T-helper 1 cell (primary cell): Measurements from ENCODE around the gene NOP16.
"Not testable (repeated sequence)": the region's sequence is repeated elsewhere in the genome, so short reads cannot be mapped to it uniquely, and the experiment has no call there.

Experiments used
- DNase-seq, 5 donors: peaks; one replicate each; pipeline ENCODE4 v3.0.0-alpha.2; 2012 to 2020

NOP16 gene

DNA sequence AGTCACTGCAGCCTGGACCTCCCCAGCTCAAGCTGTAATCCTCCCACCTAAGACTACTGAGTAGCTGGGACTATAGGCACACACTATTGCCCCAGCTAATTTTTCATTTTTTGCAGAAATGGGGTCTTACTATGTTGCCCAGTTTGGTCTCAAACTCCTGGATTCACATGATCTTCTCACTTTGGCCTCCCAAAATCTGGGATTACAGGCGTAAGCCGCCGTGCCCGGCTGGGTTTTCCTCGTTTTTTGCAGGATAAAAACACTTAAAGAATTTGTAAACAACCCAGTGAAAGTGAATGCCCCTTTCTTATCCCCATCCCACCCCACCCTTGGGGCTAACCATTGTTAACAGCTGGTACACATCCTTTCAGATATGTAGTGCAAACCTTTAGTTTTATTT is 20.2 kb upstream of the NOP16 start:
- DNase-seq, result no peak

GRCh38 chr5:176408252-176408573 is 19.8 kb upstream of the NOP16 start:
- not testable (repeated sequence) for DNase-seq

DNA sequence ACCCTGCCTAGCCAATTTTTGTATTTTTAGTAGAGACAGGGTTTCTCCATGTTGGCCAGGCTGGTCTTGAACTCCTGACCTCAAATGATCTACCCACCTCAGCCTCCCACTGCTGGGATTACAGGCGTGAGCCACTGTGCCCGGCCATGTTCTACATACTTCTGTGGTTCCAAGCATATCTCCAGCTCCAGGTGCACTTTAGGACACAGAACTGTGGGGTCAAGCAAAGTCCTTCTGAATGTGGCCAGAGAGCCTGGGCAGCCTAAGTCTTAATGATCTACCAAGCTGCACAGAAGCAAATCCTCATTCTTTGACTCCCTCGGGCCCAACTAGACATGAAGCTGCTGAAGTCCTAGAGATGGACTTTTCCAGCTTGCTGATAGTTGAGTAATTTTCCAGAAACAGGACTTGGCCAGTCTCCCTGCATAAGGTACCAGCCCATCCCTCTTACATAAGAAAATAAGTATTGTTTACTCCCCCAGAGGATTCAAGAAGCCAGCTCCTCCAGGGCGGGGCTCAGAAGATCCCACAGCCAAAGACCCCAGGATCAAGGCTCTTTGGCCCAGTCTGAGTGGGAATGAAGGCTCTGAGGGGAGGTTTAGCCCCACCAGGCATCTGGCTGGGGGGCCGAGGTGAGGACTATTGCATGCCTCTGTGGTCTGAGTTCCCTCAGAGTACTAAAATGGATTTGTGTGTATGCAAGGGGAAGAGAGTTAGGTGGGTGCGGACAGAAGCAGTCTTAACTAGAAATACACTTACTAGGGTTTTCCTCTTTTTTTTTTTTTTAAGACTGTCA is 19.3 kb upstream of the NOP16 start:
- no peak for DNase-seq

DNA sequence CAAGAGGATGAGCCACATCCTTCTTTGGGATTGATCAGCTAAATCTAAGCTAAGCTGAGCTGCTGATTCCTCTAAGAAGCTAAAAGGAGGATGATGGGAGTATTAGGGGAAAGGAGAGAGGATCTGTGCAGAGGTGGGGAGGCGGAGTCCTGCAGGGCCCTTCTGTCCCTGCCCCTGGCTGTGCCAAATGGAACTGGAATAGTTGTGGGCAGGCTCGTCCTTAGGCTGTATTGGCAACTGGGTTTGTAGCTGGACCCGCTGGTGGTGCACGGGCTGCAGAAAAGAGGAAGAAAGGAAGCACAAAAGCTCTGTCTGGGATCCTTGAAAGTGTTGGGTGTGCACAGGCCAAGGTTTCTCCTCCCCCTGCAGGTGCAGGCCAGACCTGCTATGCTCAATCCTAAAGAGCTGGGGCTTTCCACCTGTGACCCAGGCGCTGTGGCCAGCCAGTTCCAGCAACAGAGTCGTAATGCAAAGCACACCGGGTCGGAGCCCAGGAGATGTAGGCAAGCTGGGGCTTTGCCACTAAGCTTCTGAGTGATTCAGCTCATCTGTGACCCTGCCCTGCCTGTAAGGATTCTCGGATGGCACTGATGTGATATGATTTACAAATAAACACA is 18.1 kb upstream of the NOP16 start:
- DNase-seq, result no peak

DNA sequence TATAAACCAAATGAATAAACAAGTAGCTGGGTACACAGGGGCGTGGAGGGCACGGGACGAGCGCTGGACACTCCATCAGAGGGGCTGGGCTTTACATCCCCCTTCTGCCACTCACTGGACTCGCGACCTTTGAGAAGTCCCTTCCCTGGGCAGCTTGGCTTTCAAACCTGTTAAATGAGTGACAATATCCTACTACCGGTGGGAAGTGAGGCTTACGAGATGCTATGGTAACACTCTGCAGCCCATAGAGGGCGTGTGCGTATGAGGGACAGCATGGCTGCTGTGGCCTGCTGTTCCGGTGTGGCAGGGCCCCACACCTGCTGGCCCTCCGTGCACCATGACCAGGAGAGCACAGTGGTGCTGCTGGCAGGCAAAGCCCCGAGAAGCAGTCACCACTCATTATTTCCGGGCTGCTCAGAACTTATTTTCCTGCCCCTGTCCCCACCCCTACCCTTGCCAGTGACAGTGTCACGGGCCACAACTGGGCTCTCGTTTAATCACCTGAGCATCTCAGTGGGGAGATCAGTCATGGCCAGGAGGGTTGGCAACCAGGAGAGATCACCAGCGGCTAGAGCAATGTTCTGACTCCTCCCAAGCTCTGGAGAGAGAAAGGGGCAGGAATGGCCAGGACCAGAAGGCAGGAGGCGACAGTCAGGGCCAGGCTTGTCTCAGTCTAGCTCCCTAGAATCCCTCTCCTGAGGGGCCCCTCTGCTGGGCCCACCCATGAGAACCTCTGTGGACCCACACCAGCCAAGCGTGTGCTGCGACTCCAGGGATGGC is 17.4 kb upstream of the NOP16 start:
- no peak for DNase-seq

GRCh38 chr5:176401281-176402205 is 13.1 kb upstream of the NOP16 start:
- no peak for DNase-seq

- no peak for DNase-seq
Measured at GRCh38 chr5:176400382-176401156, 12.2 kb upstream of the NOP16 start.

DNA sequence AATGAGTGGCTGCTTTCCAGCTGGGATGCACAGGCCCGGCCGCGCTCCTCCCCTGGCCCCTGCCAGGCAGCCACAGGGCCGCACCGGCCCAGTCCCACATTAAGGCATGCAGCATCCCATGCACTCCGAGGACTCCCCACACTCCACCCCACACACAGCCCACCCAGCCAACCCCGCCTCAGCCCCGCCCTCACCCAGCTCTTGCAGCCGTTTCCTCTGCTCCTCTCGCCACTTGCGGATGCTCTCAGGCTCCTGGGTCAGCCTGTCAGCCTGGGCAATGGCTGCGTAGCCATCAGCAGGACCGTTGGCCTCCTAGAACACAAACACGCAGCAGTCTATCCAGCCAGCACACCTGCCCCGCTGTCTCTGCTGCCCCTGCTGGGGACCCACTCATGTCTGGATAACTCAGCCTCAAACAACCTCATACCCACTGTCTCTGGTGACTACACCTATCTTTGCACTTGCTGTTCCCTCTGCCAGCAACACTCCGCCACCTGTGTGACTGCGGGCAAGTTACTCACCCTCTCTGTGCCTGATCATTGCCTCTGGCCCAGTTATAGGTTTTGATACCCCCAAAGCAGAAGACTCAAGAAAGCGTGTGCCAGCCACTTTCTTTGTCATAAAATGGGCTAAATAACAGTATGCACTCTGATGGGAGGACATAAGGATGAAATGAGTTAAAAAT is 9.5 kb upstream of the NOP16 start:
- DNase-seq, result no peak

DNA sequence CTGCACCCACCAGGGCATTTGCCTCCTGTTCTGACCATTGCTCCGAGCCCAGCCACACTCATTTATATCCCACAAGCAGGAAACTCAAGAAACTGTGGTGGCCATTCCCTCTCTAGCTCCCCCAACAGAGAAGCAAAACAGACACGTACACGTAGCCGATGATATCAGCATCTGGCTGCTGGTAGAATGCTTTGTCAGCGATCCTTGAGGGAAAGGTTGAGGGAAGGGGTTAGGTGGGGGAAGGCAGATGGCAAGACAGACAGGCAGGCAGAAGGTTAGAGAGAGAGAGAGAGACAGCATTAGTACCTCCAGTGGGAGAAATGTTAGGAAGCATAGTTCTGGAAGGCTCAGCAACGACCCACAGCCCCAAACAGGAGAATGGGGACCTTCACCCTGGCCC is 7.9 kb upstream of the NOP16 start:
- DNase-seq, result no peak

DNA sequence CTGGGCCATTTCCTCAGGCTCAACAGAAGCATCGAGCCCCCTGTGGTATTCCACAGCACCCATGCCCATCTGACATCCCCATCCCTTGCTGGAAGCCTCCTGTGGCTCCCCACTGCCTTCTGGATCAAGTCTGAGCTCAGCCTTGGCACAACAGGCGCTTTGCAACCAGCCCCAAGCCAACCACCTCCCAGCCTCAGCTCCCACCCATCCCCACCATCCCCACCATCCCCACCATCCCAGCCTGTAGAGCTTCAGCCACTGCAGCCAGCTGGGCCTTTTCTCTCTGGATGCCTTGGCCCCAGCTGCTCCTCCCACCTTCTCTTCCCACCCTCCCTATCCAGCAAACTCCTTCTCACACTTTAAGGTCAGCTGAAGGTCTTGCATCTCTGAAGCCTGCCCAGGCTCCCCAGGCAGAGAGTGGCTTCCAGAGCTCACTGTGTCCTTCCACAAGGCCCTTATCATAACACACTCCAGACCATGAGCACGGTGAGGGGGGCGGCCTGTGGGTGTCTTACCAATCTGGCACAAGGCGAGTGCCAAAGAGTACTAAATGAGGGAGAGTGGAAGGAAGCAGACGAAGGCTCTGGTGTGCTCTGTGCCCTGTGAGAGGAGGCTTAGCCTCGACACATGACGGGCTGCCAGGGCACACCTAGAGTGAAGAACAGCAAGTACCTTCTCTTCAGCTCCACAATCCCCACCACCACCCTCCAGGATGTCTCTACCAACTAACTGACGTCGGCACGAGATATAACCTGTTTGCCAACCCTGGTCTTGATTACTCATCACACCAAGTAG is 6.7 kb upstream of the NOP16 start:
- DNase-seq, result no peak

DNA sequence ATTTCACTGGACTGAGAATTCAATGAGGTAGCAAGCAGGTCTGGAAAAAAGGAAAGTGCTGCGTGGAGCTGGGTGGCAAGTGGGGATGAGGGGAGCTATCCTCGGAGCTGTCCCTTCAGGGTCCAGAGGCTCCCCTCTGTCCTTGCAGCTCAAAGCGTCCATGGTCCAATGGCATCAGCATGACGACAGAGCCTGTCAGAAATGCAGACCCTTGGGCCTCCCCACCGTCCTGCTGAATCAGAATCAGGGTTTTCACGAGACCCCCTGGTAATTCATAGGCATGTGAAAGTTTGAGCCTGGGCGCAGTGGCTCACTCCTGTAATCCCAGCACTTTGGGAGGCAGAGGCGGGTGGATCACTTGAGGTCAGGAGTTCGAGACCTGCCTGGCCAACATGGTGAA is 5.7 kb upstream of the NOP16 start:
- no peak for DNase-seq

DNA sequence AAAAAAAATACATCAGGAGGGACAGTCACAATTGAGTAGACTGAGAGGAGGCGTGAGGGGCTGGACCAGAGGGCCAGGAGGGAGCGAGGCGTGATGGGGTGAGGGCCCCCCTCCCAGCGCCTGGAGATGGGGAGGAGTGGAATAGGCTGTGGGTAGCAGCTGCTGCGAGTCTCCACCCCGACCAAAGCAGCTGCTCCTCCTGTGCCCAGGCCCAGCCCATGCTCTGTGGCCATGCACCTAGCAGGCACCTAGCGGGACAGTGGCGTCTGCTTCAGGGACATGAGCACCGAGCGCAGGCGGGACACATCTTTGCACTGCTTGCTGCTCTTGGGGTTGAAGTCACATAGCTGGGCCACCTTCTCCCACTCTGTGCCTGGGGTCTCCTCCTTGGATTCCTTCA is 4.1 kb upstream of the NOP16 start:
- no peak for DNase-seq

- no peak for DNase-seq
Measured at GRCh38 chr5:176391999-176392398, 3.6 kb upstream of the NOP16 start.

DNA sequence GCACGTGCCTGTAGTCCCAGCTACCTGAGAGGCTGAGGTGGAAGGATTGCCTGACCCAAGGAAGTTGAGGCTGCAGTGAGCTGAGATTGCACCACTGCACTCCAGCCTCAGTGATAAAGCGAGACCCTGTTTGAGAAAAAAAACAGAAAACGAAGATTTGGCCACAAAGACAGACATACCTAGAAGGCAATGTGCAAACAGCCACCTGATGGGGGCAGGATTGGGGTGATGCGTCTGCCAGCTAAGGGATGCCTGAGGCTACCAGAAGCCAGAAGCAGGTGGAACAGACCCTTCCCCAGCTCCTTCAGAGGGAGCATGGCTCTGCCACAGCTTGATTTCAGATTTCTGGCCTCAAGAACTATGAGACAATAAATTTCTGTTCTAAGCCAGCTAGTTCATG is 3.1 kb upstream of the NOP16 start:
- no peak for DNase-seq

- DNase-seq, result no peak
Measured at GRCh38 chr5:176389135-176390123, 1.0 kb upstream of the NOP16 start.

- no peak for DNase-seq
Measured at GRCh38 chr5:176388003-176388443, 375 bp downstream of the NOP16 start.

DNA sequence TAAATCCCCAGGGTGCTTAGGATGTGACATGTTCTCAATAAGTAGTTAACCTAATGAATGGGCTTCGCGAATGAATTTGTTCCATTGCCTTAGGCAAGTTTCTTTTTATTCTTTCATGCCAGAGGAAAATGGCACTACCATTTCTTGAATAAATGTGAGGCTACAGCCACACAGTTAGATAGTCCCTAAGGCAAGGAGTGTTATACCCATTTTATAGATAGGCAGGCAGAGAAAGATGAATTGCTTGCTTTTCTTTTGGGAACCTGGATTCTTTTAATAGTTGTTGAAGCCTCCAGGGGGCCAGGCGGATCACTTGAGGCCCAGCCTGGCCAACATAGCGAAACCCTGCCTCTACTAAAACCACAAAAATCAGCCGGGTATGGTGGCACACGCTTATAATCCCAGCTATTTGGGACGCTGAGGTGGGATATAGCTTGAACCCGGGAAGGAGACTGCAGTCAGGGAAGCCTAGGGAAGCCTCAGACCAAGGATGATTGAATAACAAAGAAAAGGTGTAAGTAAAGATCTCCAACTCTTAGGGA is 943 bp downstream of the NOP16 start:
- DNase-seq, result no peak

GRCh38 chr5:176386491-176386890 is 1.9 kb downstream of the NOP16 start:
- DNase-seq, result no peak

DNA sequence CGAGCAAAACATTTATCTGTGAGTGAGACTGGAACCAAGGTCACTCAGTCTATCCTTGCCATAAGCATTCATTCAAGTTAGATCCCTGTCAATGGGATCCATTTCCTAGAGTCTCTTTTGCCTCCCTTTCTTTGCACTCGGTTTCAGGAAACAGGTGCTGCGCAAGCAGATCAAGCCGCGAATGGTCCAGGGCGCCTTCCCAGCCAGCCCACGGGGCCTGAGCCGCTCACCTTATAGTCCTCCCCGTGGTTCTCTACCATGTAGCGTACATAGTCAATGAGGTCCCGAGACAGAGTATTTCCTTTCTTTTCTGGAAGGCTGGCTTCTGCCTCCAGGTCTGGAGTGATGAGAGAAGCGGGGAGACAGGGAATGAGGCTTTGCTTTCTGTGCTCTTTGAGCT is 3.4 kb downstream of the NOP16 start:
- DNase-seq, result no peak
